NCI-H146 treated with DMSO at 0.1 percent for 48 hours (cell line): ENCODE measurements around the gene PTPN5.

Experiments used
- DNase-seq: peaks from one replicate; lab custom pipeline; 2025; ENCODE audit not compliant: unreplicated experiment; lab: John Stamatoyannopoulos, UW

The PTPN5 gene

GRCh38 chr11:18743365-18743764 is 48.2 kb downstream of the PTPN5 start:
- no peak for DNase-seq

- no peak for DNase-seq
Measured at GRCh38 chr11:18741783-18742182, 49.8 kb downstream of the PTPN5 start.

- DNase-seq = no peak
Measured at GRCh38 chr11:18739685-18740084, 51.9 kb downstream of the PTPN5 start.

GRCh38 chr11:18737642-18738041 is 54.0 kb downstream of the PTPN5 start:
- no peak for DNase-seq

DNA sequence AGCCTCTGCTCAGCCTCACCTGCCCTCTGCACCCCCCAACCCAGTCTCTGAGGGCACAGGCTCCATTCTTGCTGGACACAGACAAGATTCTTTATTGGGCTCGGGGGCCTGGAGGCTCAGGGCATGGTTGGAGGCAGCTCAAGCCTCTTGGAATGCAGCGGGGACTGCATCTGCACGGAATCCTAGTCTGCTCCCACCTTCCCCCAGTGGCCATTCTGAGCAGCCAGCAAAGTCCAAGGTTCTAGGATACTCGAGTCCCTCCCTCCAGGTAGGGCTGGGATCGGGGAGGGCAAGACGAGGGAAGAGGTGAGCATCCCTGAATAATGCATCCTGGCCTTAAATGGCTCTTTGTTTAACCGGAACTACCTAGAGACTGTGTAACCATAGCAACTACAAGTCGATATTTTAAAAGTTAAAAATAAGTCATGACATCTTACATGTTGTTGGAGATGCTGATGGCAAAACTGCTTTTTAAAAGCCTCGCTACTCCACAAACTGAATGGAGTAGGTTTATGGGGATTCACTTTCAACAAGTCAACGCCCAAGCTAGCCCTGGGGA is 54.9 kb downstream of the PTPN5 start:
- DNase-seq = no peak

GRCh38 chr11:18733202-18733601 is 58.4 kb downstream of the PTPN5 start:
- DNase-seq = no peak

DNA sequence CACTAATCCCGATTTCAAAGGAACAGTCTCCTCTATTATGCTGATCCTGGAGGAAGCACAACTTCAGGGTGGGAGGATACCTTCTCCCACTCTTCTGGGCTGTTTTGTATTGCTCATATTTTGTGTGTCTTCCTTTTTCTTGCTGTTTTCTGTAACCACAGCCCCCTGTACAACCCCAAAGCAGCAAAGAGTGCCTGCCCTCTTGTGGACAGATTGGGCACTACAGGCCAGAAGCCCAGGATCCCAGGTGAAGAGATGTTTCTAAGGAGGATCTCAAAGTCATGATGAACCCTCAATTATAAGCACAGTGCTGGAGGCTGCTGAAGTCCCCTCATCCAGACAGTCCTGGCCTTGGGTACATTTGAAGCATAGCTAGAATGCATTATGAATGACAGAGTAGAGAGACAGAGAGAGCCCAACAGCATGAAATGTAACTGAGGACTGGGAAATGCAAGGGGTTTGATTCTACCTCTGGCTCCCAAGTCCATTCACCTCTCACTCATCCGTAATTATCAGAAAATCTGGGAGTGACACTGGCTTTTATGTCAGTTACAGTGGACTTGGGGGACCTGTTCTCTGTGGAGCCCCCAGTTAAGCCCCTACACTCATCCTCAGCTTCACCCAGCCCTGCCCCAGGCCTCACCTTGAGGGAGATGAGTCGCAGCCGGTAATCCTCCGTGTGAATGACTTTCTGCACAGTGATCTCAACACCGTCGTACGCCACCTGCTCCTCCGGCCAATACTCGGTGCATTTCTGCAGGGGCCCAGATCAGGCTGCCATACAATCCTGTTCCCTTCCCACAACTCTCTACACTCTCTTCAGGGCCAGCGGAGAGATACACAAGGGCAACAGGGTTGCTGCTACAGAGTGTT is 59.4 kb downstream of the PTPN5 start:
- DNase-seq = peak; percentile 1

DNA sequence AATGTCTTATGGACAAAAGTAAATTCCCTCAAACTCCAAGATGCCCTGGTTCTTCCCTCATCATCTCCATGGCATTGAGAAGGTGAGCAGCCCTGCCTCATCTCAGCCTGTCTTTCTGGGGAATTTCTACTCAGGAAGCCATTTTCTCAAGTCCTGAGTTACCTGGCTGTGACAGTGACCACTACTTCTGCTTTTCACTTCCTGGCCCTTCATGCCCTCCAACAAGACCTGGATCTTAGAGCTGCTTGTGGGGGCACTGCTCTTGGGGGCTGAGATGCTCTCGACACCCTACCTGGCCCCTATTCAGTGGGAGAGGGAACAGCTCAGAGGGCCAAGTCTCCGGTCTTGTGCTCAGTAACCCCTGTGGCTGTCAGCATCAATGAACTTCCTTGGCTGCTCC is 60.2 kb downstream of the PTPN5 start:
- no peak for DNase-seq

DNA sequence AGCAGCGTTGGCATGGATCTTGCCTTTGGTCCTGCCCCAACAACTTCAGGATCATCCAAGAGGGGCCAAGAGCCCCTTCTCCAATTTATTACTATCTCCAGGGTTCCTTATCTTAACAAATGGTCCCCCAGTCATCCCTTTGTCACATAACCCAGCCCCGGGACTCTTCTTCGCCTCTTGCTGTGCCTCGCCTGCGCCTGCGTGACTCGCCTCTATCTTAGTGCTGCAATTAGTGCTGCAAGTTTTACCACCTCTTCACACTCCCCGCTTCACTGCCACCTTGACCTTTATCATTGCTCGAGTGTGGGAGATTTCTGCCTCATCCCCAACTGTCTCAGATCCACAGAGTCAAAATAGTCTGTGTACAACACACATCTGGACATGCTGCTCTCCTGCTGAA is 61.6 kb downstream of the PTPN5 start:
- no peak for DNase-seq

DNA sequence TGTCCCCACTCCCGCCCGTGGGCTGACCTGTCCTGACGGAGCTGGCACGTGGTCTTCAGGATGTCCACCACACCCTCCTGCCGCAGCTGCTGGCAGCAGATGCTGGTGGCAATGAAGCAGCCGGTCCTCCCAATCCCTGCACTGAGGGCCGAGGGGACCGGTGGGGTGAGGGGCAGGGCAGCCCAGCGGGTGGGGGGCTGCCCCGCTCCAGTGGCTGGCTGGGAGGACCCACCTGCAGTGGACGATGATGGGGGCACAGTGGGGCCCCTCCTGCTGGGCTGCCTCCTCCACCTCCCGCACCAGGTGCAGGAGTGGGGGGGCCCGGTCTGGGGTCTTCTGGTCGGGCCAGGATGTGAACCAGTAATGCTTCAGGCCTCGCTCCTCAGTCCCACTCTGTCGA is 62.2 kb downstream of the PTPN5 start:
- DNase-seq = no peak

DNA sequence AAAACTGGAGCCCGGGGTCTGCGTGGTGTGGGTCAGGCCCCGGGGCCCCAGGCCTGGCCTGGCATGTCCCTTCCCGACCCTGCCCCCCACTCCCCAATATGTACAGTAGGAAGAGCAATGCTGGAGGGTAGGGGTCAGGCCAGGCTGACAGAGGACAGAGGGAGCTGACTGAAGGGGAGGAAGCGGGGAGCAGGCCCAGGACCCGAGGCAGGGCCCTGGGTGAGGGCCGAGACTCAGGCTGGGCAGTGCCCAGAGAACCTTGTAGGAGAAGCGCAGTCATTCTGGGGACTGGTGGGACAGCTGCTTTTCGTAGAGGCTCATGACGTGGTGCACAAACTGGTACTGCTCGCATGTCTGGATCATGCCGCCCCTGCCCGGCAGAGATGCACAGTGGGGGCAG is 62.9 kb downstream of the PTPN5 start:
- DNase-seq = no peak

- no peak for DNase-seq
Measured at GRCh38 chr11:18727479-18728236, 63.9 kb downstream of the PTPN5 start.

DNA sequence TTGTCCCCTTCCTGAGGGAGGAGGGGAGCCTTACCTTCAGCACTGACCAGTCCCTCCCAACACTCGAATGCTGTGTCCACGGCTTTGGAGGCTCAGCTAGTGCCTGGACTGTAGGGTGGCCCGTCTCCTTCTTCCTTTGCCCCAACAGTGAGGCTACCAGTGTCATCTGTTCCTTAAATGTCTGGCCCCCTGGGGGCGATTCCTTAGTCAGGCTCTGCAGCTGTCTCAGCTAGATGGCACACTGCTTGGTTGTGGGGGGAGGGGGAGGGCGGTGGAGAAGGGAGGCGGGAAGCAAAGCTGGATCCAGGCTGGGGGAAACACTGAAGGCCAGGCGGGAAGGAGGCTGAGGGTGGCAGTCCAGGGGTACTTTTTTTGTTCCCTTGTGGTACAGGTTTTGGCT is 65.6 kb downstream of the PTPN5 start, which contains the start of gene IGSF22:
IGSF22 (minus strand) TSS at position 149 of the 400 bp plus-strand sequence. CDS start 1,952 bp downstream, outside the sequence.
- no peak for DNase-seq

DNA sequence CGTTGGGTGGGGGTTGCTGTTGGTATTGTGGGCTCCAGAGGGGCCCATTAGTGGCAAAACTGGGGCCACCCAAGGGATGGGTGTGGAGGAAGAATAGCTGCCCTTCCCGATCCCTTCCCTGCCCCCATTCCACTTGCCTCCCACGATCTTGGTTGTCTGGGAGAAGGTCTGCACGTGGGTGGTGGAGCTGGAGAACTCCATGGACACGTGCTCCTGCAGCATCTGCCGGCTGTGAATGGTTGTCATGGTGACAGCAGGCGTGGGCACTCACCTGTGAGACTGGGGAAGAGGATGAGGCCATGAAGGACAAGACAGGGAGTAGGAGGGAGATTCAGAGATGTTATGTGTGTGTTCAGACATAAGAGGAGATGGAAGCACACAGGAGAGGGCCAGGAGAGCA is 67.6 kb downstream of the PTPN5 start:
- DNase-seq = no peak

GRCh38 chr11:18722293-18722637 is 69.3 kb downstream of the PTPN5 start:
- no peak for DNase-seq

DNA sequence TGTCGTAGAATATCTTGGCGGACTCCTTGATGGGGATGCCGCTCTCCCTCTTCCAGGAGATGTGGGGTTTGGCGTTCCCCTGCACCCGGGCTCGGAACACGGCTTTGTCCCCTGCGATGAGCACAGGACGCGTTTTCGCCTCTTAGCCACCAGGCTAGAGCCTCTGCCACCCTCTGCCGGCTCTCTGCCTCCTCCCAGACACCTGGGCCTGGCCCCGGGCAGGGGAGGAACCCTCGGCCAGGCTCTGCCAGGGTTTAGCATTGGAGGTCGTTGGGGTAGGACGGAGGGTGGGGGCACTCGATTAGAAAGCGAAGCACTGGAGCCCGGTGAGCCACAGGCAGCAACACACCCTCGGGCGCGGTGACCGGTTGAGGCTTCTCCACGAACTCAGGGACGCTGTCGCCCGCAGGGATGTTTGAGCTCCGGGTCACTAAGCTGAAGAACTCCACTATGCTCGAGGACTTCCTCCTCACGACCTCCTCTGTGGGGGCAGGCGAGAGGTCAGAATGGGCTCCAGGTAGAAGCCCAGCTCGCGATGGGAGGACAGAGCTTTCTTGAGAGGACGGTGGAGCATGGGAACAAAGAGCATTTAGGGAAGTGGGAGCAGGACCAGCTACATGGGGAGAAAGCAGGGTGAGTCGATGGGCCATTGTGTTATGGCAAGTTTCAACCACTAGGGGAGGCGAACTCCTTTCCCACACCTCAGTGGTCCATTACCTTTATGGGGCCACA is 69.9 kb downstream of the PTPN5 start:
- no peak for DNase-seq

DNA sequence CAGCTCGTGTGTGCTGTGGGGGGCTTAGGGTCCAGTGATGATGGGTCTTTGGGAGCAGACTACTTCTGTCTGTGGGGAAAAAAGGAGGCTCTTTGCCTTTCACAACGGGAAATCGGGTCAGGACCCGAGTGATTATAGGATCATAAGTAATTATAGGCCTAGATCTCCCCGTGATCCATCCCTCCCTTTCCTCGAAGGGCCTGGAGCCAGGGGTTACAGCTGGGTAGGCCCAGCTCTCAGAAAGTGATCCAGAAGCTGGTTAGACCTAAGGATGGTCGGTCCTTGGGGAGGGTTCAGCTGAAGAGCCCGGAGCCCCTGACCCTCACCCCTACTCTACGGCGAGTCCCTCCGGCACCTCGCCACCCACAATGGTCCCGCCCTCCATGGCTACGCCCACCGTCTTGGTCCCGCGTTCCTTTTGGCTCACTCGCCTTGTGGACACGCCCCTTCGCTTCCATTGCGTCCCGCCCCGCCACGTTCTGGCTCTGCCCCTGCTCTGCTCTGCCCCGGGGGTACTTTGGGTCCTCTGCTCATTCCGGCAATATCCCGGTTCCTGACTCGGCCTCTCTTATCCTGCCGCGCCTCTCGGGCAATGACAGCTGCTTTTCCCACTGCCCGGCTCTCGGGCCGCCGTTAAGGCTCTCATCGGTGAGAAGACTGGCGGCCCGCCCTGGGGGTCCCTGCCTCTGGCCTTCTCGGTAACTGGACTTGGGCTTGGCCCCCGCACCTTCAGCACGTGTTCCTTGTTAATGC is 70.6 kb downstream of the PTPN5 start:
- peak; percentile 64 for DNase-seq

DNA sequence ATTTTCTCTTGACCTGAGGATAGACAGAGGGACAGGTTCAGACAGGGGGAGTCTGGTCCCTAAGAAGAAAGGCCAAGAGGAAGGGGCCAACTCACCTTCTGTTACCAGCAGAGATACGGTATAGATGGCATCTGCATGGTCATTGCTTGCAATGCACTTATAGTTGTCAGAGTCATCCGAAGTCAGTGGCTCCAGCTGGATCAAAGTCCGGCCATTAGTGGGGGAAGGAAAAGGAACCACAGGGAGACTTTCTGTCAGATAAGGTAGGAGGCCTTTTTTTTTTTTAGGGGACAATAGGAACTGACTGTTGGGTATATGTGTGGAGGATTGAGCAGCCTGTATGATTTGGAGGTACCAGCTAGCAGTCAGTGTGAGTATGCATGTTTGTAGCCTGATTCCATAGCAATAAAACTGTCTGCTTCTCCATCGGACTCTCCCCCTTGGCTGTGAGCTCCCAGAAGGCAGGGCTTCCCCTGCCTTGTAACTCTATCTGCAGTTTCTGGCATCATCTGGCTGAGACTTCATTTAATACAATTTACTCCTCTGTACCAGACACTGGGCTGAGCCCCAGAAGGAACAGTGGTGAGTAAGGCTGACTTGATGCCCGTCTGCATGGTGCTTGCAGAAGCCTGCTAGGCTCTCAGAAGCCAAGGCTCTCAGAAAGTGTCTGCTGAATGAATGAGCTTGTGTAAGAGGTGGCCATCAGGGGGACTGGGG is 71.3 kb downstream of the PTPN5 start:
- DNase-seq = no peak

DNA sequence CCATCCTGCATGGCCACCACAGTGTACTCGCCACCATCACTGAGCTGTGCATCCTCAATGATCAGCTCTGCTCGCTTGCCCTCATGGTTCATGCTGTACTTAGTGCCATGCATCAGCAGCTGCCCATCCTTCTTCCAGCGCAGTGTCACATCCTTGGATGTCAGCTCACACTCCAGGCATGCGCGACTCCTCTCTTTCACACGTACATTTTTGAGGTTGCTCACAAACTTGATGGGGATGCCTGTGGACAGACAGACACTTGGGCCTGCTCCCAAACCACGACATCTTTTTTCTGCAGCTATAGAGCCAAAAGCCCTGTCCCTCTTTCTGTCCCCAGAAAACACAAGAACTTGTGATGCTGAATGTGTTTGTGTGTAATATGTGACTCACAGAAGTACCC is 76.1 kb downstream of the PTPN5 start:
- no peak for DNase-seq

GRCh38 chr11:18714443-18714780 is 77.2 kb downstream of the PTPN5 start:
- no peak for DNase-seq
